ENCODE data around the gene ARRDC4. TPM values are rescaled to one million over a fixed set of nuclear protein-coding genes. Genes with fewer than 3 reads are reported as not detected.

Gene ARRDC4
- total RNA-seq, 1 donor from 2014 or later, result 2.0 TPM

- H3K27me3 Mint-ChIP-seq, result peaks cover 7% of the 10 kb centered on the region
- intact Hi-C loops (cut with micrococcal nuclease), result no loop called here
- TF ChIP-seq, protein P1, sequence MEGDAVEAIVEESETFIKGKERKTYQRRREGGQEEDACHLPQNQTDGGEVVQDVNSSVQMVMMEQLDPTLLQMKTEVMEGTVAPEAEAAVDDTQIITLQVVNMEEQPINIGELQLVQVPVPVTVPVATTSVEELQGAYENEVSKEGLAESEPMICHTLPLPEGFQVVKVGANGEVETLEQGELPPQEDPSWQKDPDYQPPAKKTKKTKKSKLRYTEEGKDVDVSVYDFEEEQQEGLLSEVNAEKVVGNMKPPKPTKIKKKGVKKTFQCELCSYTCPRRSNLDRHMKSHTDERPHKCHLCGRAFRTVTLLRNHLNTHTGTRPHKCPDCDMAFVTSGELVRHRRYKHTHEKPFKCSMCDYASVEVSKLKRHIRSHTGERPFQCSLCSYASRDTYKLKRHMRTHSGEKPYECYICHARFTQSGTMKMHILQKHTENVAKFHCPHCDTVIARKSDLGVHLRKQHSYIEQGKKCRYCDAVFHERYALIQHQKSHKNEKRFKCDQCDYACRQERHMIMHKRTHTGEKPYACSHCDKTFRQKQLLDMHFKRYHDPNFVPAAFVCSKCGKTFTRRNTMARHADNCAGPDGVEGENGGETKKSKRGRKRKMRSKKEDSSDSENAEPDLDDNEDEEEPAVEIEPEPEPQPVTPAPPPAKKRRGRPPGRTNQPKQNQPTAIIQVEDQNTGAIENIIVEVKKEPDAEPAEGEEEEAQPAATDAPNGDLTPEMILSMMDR (IDR thresholded peaks at IDR 0.05), result no peak
- no peaks in the 10 kb centered on the region for H3K4me1 Mint-ChIP-seq
- H3K4me3 Mint-ChIP-seq, result no peak overlapping the region
- H3K9me3 Mint-ChIP-seq, result peaks cover 5% of the 10 kb centered on the region
- H3K36me3 Mint-ChIP-seq (ENCODE audit: low read depth), result no peaks in the 10 kb centered on the region
- H3K27ac Mint-ChIP-seq, result no peak overlapping the region
- DNase-seq (no peak), ATAC-seq (ENCODE audit: low read depth) (no peak)
- CTCF ChIA-PET, result no interaction called here
- POLR2A ChIA-PET, result no interaction called here
Measured at GRCh38 chr15:98018761-98019351, 58.4 kb downstream of the ARRDC4 start.

Data from activated B cell treated with CpG ODN at 0.5 μM for 24 hours (primary cell).